Vagina (tissue), 2 donors: ENCODE measurements around the gene TRAF2. TPM values are rescaled to one million over a fixed set of nuclear protein-coding genes. Genes with fewer than 3 reads are reported as not detected.

ENCODE experiments used
- DNase-seq, 2 donors: peaks; one replicate each; pipeline ENCODE4 v3.0.0-alpha.2; 2017; ENCODE audit errors: extremely low spot score in 2 of 2
- H3K27ac ChIP-seq: fragments of 200-600 bp; sonication (generic); one replicate; pipeline ENCODE4 v1.5.1; 2019
- H3K27me3 ChIP-seq: fragments of 200-600 bp; sonication (generic); one replicate; pipeline ENCODE4 v1.5.1; 2019
- H3K36me3 ChIP-seq, 2 donors: fragments of 200-600 bp; sonication (generic); one replicate each; pipeline ENCODE4 v1.5.1; 2017 to 2019
- H3K4me1 ChIP-seq: fragments of 200-600 bp; sonication (generic); one replicate; pipeline ENCODE4 v1.5.1; 2019
- H3K4me3 ChIP-seq, 2 donors: fragments of 200-600 bp; sonication (generic); 1 replicate in 1 of 2; 2 replicates in 1 of 2; pipeline ENCODE4 v1.5.1; 2016 to 2019
- H3K9me3 ChIP-seq: fragments of 200-600 bp; sonication (generic); one replicate; pipeline ENCODE4 v1.5.1; 2019
- CTCF ChIP-seq, 3 experiments: fragments of 450-650 bp in 2 of 3; fragments of 200-600 bp in 1 of 3; sonication (generic) in 1 of 3; IDR thresholded peaks; one replicate each; pipeline ENCODE4 v1.5.1; 2017 to 2019; ENCODE audit warnings: antibody characterized with exemption in 3 of 3, mild to moderate bottlenecking in 2 of 3, moderate library complexity in 2 of 3
- POLR2A ChIP-seq, 2 donors: fragments of 450-650 bp; IDR thresholded peaks; one replicate each; pipeline ENCODE4 v1.6.1; 2017; ENCODE audit warnings: antibody characterized with exemption in 2 of 2, mild to moderate bottlenecking in 2 of 2, moderate library complexity in 2 of 2
- POLR2AphosphoS5 ChIP-seq, 2 donors: sonication (generic); formaldehyde crosslinking; IDR thresholded peaks; one replicate each; pipeline ENCODE4 v1.9.0; 2017; ENCODE audit warnings: antibody characterized with exemption in 2 of 2, mild to moderate bottlenecking in 2 of 2, low read depth in 1 of 2; ENCODE audit not compliant: insufficient read depth in 1 of 2
- intact Hi-C: fragments of 100-400 bp; cut with DNase I; formaldehyde crosslinking; loops from one replicate; pipeline ENCODE4 v1.15.1; 2023
- total RNA-seq: library from RNA; depleted of rRNA; stranded (reverse); fragments of >200 nt; gene quantifications from one replicate; pipeline ENCODE4 v1.2.3, GENCODE V29; 2016

Gene TRAF2
- total RNA-seq, 1 donor from 2014 or later, result 12.8 TPM

- Histone ChIP-seq H3K27ac (peak overlapping the region; percentile 77), H3K9me3 (no peaks in the 10 kb centered on the region), H3K4me3 (no peak overlapping the region), H3K4me1 (peaks cover 37% of the 10 kb centered on the region), H3K36me3 (peaks cover 0 to 19% of the 10 kb centered on the region in 2 donors), H3K27me3 (no peaks in the 10 kb centered on the region)
- intact Hi-C loops, result no loop called here
- TF ChIP-seq CTCF (IDR thresholded peaks at IDR 0.05), result no peak
- TF ChIP-seq POLR2A (IDR thresholded peaks at IDR 0.05), result no peak
- no peak for TF ChIP-seq POLR2AphosphoS5 (IDR thresholded peaks at IDR 0.05; ENCODE audit: insufficient read depth in 1 of 2, low read depth in 1 of 2)
- no peak for DNase-seq
Observed at GRCh38 chr9:136900556-136900955, 14.2 kb downstream of the TRAF2 start.

- H3K27me3 ChIP-seq, result no peaks in the 10 kb centered on the region
- TF ChIP-seq CTCF (IDR thresholded peaks at IDR 0.05), result no peak
- TF ChIP-seq POLR2A (IDR thresholded peaks at IDR 0.05), result no peak
- TF ChIP-seq POLR2AphosphoS5 (IDR thresholded peaks at IDR 0.05; ENCODE audit: insufficient read depth in 1 of 2, low read depth in 1 of 2), result no peak
- peaks cover 0 to 19% of the 10 kb centered on the region in 2 donors for H3K36me3 ChIP-seq
- intact Hi-C loops, result no loop called here
- H3K4me3 ChIP-seq, result no peak overlapping the region
- H3K4me1 ChIP-seq, result peaks cover 37% of the 10 kb centered on the region
- H3K27ac ChIP-seq, result peak overlapping the region; percentile 77
- no peak for DNase-seq
- H3K9me3 ChIP-seq, result no peaks in the 10 kb centered on the region
Observed at GRCh38 chr9:136900988-136901515, 14.7 kb downstream of the TRAF2 start.

GRCh38 chr9:136901516-136902258, 15.4 kb downstream of the TRAF2 start:
- H3K4me3 ChIP-seq, result peak overlapping the region; percentile 23 to 29
- H3K4me1 ChIP-seq, result peaks cover 37% of the 10 kb centered on the region
- intact Hi-C loops, result no loop called here
- no peaks in the 10 kb centered on the region for H3K9me3 ChIP-seq
- H3K27ac ChIP-seq, result peak overlapping the region; percentile 77
- H3K36me3 ChIP-seq, result peaks cover 0 to 19% of the 10 kb centered on the region in 2 donors
- peak; percentile 8 to 10 for TF ChIP-seq POLR2AphosphoS5 (IDR thresholded peaks at IDR 0.05; ENCODE audit: insufficient read depth in 1 of 2, low read depth in 1 of 2)
- TF ChIP-seq CTCF (IDR thresholded peaks at IDR 0.05), result no peak
- TF ChIP-seq POLR2A (IDR thresholded peaks at IDR 0.05), result no peak
- DNase-seq, result no peak
- no peaks in the 10 kb centered on the region for H3K27me3 ChIP-seq

- Histone ChIP-seq H3K4me1 (peaks cover 37% of the 10 kb centered on the region), H3K27ac (peak overlapping the region; percentile 77), H3K9me3 (no peaks in the 10 kb centered on the region), H3K36me3 (peaks cover 0 to 19% of the 10 kb centered on the region in 2 donors), H3K27me3 (no peaks in the 10 kb centered on the region), H3K4me3 (peak overlapping the region; percentile 23 to 29)
- no peak for TF ChIP-seq POLR2A (IDR thresholded peaks at IDR 0.05)
- TF ChIP-seq POLR2AphosphoS5 (IDR thresholded peaks at IDR 0.05; ENCODE audit: insufficient read depth in 1 of 2, low read depth in 1 of 2), result peak; percentile 34 to 81
- TF ChIP-seq CTCF (IDR thresholded peaks at IDR 0.05), result no peak
- no peak for DNase-seq
- intact Hi-C loops, result no loop called here
Observed at GRCh38 chr9:136902259-136902821, 16.0 kb downstream of the TRAF2 start.
